ENCODE measurements around the gene PIP5K1B.
"Not testable (repeated sequence)": the region's sequence is repeated elsewhere in the genome, so short reads cannot be mapped to it uniquely, and the experiment has no call there.

The PIP5K1B gene

GRCh38 chr9:69046723-69047122 is 341.7 kb downstream of the PIP5K1B start:
- Histone ChIP-seq H3K4me1 (ENCODE audit: control insufficient read depth, insufficient read depth, low read length) (peaks cover 24% of the 10 kb centered on the region), H3K27ac (ENCODE audit: low read depth, low read length) (no peak overlapping the region), H3K36me3 (ENCODE audit: control insufficient read depth, insufficient read depth, low read length) (peaks cover 39% of the 10 kb centered on the region), H3K27me3 (ENCODE audit: control insufficient read depth, insufficient read depth, low read length) (no peaks in the 10 kb centered on the region), H3K9me3 (ENCODE audit: control insufficient read depth, insufficient read depth, low read length) (no peaks in the 10 kb centered on the region), H3K4me3 (ENCODE audit: low read depth, low read length) (no peak overlapping the region), H3K9ac (ENCODE audit: low read depth, low read length) (no peak overlapping the region)

- peaks cover 20% of the 10 kb centered on the region for H3K4me1 ChIP-seq (ENCODE audit: control insufficient read depth, insufficient read depth, low read length)
- no peaks in the 10 kb centered on the region for H3K27me3 ChIP-seq (ENCODE audit: control insufficient read depth, insufficient read depth, low read length)
- no peak overlapping the region for H3K9ac ChIP-seq (ENCODE audit: low read depth, low read length)
- peaks cover 41% of the 10 kb centered on the region for H3K36me3 ChIP-seq (ENCODE audit: control insufficient read depth, insufficient read depth, low read length)
- H3K9me3 ChIP-seq (ENCODE audit: control insufficient read depth, insufficient read depth, low read length): no peaks in the 10 kb centered on the region
- H3K4me3 ChIP-seq (ENCODE audit: low read depth, low read length): no peak overlapping the region
- H3K27ac ChIP-seq (ENCODE audit: low read depth, low read length): no peak overlapping the region
Measured at GRCh38 chr9:69047371-69047770, 342.3 kb downstream of the PIP5K1B start.

- Histone ChIP-seq H3K27me3 (ENCODE audit: control insufficient read depth, insufficient read depth, low read length) (no peaks in the 10 kb centered on the region), H3K36me3 (ENCODE audit: control insufficient read depth, insufficient read depth, low read length) (peaks cover 49% of the 10 kb centered on the region), H3K9ac (ENCODE audit: low read depth, low read length) (no peak overlapping the region), H3K4me3 (ENCODE audit: low read depth, low read length) (no peak overlapping the region), H3K4me1 (ENCODE audit: control insufficient read depth, insufficient read depth, low read length) (peaks cover 18% of the 10 kb centered on the region), H3K27ac (ENCODE audit: low read depth, low read length) (no peak overlapping the region), H3K9me3 (ENCODE audit: control insufficient read depth, insufficient read depth, low read length) (no peaks in the 10 kb centered on the region)
Measured at GRCh38 chr9:69049094-69049493, 344.1 kb downstream of the PIP5K1B start.

GRCh38 chr9:69050936-69051335 is 345.9 kb downstream of the PIP5K1B start:
- H3K9ac ChIP-seq (ENCODE audit: low read depth, low read length); H3K27ac ChIP-seq (ENCODE audit: low read depth, low read length); H3K9me3 ChIP-seq (ENCODE audit: control insufficient read depth, insufficient read depth, low read length); H3K4me3 ChIP-seq (ENCODE audit: low read depth, low read length); H3K27me3 ChIP-seq (ENCODE audit: control insufficient read depth, insufficient read depth, low read length); H3K4me1 ChIP-seq (ENCODE audit: control insufficient read depth, insufficient read depth, low read length): not testable (repeated sequence)
- peaks cover 57% of the 10 kb centered on the region for H3K36me3 ChIP-seq (ENCODE audit: control insufficient read depth, insufficient read depth, low read length)

- Histone ChIP-seq H3K36me3 (ENCODE audit: control insufficient read depth, insufficient read depth, low read length) (peaks cover 48% of the 10 kb centered on the region), H3K9ac (ENCODE audit: low read depth, low read length) (no peak overlapping the region), H3K9me3 (ENCODE audit: control insufficient read depth, insufficient read depth, low read length) (no peaks in the 10 kb centered on the region), H3K27me3 (ENCODE audit: control insufficient read depth, insufficient read depth, low read length) (no peaks in the 10 kb centered on the region), H3K27ac (ENCODE audit: low read depth, low read length) (no peak overlapping the region), H3K4me3 (ENCODE audit: low read depth, low read length) (no peak overlapping the region), H3K4me1 (ENCODE audit: control insufficient read depth, insufficient read depth, low read length) (no peaks in the 10 kb centered on the region)
Measured at GRCh38 chr9:69054989-69055388, 349.9 kb downstream of the PIP5K1B start.

GRCh38 chr9:69056191-69056815 is 351.3 kb downstream of the PIP5K1B start:
- H3K4me3 ChIP-seq (ENCODE audit: low read depth, low read length): no peak overlapping the region
- no peak overlapping the region for H3K27ac ChIP-seq (ENCODE audit: low read depth, low read length)
- H3K9ac ChIP-seq (ENCODE audit: low read depth, low read length): no peak overlapping the region
- H3K9me3 ChIP-seq (ENCODE audit: control insufficient read depth, insufficient read depth, low read length): no peaks in the 10 kb centered on the region
- H3K4me1 ChIP-seq (ENCODE audit: control insufficient read depth, insufficient read depth, low read length): 0 out of 2 replicates have a peak, but pooled peaks cover 4% of the 10 kb centered on the region
- no peaks in the 10 kb centered on the region for H3K27me3 ChIP-seq (ENCODE audit: control insufficient read depth, insufficient read depth, low read length)
- H3K36me3 ChIP-seq (ENCODE audit: control insufficient read depth, insufficient read depth, low read length): peaks cover 49% of the 10 kb centered on the region

- no peaks in the 10 kb centered on the region for H3K27me3 ChIP-seq (ENCODE audit: control insufficient read depth, insufficient read depth, low read length)
- no peaks in the 10 kb centered on the region for H3K9me3 ChIP-seq (ENCODE audit: control insufficient read depth, insufficient read depth, low read length)
- no peak overlapping the region for H3K4me3 ChIP-seq (ENCODE audit: low read depth, low read length)
- H3K9ac ChIP-seq (ENCODE audit: low read depth, low read length): no peak overlapping the region
- no peak overlapping the region for H3K27ac ChIP-seq (ENCODE audit: low read depth, low read length)
- peaks cover 45% of the 10 kb centered on the region for H3K36me3 ChIP-seq (ENCODE audit: control insufficient read depth, insufficient read depth, low read length)
- H3K4me1 ChIP-seq (ENCODE audit: control insufficient read depth, insufficient read depth, low read length): 0 out of 2 replicates have a peak, but pooled peaks cover 4% of the 10 kb centered on the region
Measured at GRCh38 chr9:69058101-69058500, 353.1 kb downstream of the PIP5K1B start.

All from HUES48 (cell line).